GF-D8 (cell line): ENCODE measurements around the gene METTL25B.
A peak's percentile ranks its signal among the peaks of the same experiment; 100 is the strongest.
"Not testable (repeated sequence)": the region's sequence is repeated elsewhere in the genome, so short reads cannot be mapped to it uniquely, and the experiment has no call there.

Source experiments
- DNase-seq: peaks from one replicate; lab custom pipeline; 2025; lab: John Stamatoyannopoulos, UW

The METTL25B gene

DNA sequence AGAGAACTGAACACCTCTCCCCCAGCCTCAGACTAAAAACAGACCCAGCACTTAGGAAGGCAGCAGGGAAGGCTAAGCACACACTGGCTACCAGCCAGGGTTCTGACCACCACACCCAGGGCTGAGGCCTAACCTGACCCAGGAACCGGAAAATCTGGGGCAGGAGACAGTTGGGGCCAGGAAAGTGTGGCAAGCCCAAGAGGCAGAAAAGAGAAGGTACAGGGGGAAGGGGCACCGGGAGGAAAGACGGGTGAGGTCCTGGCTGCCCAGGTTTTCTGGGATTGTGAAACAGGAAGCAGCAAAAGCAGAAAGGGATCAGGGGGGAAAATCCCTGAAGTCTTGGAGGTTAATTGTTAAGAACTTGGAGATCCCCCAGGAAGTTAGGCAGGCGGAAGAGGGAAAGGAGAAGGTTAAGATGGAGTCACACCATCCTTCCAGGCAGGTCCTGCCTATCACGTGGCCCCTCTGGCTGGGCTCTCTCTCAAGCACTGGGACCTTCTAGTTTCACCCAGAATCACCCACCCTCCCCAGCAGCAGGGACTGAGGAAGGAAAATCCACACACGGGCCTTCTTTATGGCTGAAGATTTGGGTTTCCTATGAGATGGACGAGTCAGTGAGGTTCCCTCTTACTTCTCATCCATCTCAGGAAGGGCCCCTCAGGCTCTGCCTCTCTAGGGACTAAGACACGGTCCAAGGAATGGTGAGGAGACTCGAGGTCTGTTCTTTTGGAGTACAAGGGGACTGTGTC lies 20.6 kb downstream of the METTL25B start:
- peak; percentile 86 for DNase-seq

GRCh38 chr1:156749419-156750118 lies 21.3 kb downstream of the METTL25B start:
- no peak for DNase-seq

DNA sequence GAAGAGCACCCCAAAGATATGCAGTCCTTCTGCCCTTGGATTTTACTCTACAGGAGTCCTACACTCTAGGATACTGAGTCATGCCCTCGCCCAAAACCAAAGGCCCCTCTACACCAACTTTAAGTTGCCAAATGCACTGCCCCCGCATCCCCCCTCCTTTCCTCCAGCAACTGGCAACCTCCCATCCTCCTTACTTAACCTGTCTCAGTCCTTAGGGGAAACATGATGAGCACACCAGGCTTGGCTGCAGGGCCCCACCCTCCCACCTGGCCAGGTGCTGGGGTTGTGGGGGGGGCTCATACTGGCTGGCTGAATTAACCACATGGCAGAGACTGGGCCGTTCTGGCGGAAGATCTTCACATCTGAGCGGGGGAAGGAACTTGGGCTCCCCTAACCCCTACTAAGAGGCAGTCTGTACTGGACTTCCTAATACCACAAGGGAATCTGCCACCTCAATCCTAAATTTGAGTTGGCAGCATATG lies 22.0 kb downstream of the METTL25B start:
- peak; percentile 39 for DNase-seq

DNA sequence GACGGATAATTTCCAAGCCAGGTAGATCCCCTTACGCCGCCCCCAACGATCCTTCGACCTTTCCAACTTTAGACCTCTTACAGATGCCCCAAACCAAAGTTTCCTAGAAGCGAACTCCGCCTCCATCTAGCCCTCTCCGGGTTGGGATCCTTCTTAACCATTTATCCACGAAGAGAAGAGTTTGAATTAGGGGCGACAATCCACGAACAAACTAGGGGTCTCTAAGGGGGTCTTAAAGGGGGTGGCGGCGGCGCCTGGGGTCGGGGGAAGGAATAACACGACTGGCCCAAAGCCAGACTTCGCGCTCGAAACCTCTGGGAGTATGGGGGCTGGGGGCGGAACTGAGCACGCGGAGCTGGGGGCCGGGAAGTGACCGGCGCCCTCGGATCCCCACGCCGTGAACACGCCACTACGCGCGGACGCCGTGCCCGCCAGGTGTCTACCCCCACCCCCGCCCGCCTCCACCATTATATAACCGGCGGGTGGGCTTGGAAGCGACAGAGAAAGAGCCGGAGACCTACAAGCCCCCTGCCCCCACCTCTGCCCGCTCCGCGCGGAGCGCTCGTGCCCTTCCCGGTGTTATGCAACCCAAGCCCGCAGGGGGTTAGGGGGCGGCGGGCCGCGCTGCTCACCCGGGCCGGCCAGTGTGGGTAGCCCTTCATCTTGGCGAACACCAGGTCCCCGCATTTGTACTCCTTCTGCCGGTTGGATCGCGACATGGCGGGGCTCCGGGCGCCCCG lies 22.6 kb downstream of the METTL25B start:
- no peak for DNase-seq

DNA sequence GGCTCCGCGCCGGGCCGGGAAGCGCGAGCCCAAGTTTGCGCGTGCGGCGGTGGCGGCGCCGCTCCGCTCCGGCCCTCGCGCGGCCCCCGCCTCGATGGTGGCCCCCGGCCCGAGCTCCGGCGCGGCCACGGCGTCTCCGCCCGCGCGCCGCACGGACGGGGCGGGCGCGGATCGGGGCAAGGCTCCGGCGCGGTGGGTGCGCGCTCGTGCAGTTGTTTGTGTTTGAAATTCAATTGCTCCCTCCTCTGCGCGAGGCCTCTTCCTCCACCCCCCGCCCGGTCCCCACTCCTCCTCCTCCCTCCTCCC lies 23.1 kb downstream of the METTL25B start, which contains the start of gene HDGF:
HDGF (minus strand) TSS at position 225 of the 306 bp plus-strand sequence. CDS start 246 bp downstream, outside the sequence.
- no peak for DNase-seq

DNA sequence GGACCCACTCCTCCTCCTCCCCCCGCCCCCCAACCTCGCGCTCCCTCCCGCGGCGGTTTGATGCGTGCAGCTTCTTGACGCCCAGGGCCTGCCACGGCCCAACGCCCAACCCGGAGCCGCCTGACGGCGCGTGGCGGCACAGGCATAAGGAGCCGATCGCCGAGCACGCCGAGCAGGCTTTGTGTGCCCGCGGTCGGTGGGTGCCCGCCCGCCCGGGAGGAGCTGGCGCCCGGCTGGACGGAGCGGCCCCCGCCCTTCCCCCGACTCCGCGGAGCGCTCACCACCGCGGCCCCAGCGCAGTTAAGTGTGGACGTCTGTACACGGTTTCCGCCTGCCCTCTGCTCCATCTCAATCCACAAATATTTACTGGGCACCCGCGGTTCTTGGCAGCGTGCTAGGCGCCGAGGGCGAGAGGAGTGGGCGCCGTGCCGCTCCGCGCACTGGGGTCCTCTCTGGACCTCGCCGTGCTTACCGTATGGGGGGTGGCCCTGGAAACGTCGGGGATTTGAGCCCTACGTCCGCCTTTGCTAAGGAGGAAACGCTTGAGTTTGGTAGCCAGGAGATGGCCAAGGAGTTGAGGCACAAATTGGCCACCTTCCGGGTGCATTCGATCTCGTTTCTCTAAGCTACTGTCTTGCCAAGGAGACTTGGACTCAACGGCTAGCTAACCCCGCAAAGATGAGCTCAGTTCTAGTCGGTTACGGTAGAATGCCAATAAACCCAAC lies 23.6 kb downstream of the METTL25B start:
- DNase-seq = peak; percentile 81

GRCh38 chr1:156752843-156753482 lies 24.7 kb downstream of the METTL25B start:
- DNase-seq = peak; percentile 47

GRCh38 chr1:156754219-156754618 lies 25.9 kb downstream of the METTL25B start:
- no peak for DNase-seq

- no peak for DNase-seq
Observed at GRCh38 chr1:156755527-156755950, 27.3 kb downstream of the METTL25B start.

DNA sequence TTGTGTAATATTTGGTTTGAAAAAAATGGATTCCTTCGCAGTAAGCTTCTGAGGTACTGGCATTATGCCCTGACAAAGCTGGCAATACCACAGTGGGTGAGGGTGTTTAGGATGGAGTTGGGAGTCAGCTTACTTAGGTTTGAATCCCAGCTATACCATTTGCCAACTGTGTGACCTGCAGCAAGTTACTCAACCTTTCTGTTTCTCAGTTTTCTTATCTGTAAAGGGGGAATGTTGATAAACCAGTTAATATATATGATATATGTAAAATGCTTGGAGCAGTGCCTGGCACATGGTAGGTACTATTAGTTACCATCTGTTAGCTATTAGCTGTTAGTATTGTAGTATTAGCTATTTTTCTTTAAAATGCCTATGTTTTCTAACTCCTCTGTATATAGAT lies 28.1 kb downstream of the METTL25B start:
- no peak for DNase-seq

- not testable (repeated sequence) for DNase-seq
Observed at GRCh38 chr1:156757572-156758253, 29.4 kb downstream of the METTL25B start.

DNA sequence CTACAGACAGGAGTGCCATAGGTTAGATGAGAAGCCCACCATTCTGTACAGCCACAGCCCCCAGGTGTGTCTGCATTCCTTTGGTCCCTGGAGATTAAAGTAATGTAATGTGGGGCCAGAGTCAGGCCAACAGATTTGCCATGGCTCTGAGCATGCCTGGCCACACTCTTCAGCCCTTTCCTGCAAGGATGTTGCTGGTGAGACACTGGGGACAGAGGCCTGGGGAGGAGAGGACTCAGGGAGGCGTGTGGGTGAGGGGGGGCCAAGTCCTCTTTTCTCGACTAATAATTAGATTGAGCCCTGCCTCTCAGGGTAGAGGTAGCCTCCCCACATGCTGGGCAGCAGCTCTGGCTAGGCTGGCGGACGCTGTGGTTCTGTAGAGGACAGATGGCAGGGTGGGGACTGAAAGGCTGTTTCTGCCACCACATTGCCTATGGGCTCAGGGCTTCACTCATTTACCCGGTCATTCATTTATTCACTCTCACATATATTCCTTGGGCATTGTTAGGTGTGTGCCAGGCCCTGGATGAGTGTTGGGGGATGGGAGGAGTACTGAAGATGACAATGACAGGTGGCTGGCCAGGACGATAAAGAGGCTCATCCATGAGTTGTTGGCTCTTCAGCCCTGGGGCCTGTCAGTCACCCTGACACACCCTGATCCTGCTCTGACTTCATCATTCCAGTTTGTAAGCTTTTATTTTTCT lies 32.0 kb downstream of the METTL25B start:
- no peak for DNase-seq

DNA sequence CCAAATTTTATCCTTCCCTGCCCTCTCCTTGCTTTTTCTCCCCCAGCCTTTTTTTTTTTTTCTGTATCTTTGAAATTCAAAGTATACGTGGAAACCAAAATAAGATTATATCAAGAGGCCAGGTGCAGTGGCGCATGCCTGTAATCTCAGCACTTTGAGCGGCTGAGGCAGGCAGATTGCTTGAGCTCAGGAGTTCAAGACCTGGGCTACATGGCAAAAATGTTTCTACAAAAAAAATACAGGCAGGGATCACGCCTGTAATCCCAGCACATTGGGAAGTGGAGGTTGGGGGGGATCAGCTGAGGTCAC lies 32.5 kb downstream of the METTL25B start:
- no peak for DNase-seq

- not testable (repeated sequence) for DNase-seq
Observed at GRCh38 chr1:156765136-156765535, 36.9 kb downstream of the METTL25B start.

- no peak for DNase-seq
Observed at GRCh38 chr1:156765666-156766065, 37.4 kb downstream of the METTL25B start.

- no peak for DNase-seq
Observed at GRCh38 chr1:156766298-156767100, 38.2 kb downstream of the METTL25B start.

- peak; percentile 99 for DNase-seq
Observed at GRCh38 chr1:156767101-156767878, 39.0 kb downstream of the METTL25B start, which contains the start of gene PRCC. Gene PRCC (plus strand): TSS chr1:156767535. CDS start chr1:156767772, 237 bp downstream.

DNA sequence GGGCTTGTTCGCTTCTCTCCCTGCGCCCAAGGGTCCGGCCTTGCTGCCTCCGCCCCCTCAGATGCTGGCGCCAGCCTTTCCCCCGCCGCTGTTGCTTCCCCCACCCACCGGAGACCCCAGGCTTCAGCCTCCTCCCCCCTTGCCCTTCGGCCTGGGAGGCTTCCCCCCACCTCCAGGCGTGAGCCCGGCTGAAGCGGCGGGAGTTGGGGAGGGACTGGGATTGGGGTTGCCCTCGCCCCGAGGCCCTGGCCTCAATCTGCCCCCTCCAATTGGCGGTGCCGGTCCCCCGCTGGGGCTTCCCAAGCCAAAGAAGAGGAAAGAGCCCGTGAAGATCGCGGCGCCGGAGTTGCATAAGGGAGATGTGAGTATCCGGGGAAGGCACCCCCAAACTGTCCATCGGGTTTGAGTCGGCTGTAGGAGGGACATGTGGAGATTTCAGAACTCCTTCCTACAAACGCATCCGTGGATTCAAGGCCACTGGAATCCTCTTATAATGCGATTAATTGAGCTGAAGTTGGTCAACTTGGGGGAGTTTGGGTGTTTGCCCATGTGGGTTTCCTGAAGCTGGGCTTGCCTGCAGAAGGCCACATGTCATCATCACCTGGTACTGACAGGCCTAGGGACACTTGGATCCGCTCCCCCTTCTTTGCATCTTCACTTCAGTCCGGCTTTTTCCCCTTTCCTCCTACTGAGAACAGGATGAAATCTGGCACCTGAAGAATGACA lies 39.8 kb downstream of the METTL25B start:
- DNase-seq = no peak
